GM21737 (cell line): ENCODE results near the gene ATP9A.
"Not testable (repeated sequence)": the region's sequence is repeated elsewhere in the genome, so short reads cannot be mapped to it uniquely, and the experiment has no call there.

Source experiments
- ATAC-seq: cut with Tn5 transposase; IDR thresholded peaks from one replicate; pipeline ENCODE4 v1.9.1; 2021; ENCODE audit warnings: mild to moderate bottlenecking, moderate library complexity; ENCODE audit not compliant: unreplicated experiment

ATP9A gene

GRCh38 chr20:51659491-51660050, 108.6 kb downstream of the ATP9A start:
- ATAC-seq: no peak

- no peak for ATAC-seq
These were observed 111.4 kb downstream of the ATP9A start for GRCh38 chr20:51656726-51657260.

DNA sequence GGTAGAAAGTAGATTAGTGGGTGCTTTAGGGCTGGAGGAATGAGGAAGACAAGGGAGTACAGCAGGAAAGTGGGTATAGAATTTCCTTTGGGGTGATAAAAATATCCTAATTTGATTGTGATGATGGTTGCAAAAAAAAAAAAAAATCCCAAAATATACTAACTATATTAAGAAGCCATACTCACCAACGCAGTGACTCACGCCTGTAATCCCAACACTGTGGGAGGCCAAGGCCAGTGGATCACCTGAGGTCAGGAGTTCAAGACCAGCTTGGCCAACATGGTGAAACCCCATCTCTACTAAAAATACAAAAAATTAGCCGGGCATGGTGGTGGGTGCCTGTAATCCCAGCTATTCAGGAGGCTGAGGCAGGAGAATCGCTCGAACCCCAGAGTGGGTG, 112.1 kb downstream of the ATP9A start:
- ATAC-seq: not testable (repeated sequence)

- no peak for ATAC-seq
These were observed 113.7 kb downstream of the ATP9A start for GRCh38 chr20:51654495-51654894.

DNA sequence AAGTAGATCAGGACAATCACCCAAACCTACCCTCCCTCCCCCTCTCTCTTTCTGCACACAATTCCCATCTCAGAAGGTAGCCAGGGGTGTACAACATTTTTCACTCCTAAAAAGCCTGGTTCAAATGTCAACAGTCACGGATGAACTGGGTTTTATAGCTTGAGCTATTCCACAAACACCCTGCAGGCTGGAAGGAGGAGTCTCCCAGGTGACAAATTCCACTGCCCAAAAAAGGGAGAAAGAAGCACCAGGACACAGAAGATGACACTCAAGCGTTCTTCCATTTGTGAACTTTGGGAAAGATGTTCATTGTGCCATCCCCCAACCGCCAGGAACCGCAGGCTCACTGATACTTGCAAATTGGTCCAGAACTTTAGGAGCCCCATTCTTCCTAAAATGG, 114.1 kb downstream of the ATP9A start:
- ATAC-seq: no peak

DNA sequence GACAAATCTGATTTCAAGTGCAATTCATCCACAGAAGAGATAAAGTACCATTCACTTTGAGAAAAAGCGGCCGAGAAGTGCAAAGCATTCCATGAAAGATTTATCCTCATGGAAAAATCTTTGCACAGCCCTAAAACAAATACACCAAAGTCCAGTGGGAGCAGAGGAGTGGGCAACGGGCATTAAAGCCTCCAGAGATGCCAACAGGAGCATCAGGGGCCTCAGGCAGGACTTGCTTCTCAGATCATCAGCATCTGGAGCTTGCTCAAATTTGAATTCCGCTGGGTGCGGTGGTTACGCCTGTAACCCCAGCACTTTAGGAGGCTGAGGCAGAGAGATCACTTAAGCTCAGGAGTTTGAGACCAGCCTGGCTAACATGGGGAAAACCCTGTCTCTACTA, 115.0 kb downstream of the ATP9A start:
- ATAC-seq: no peak

- no peak for ATAC-seq
These were observed 116.2 kb downstream of the ATP9A start for GRCh38 chr20:51651921-51652549.

GRCh38 chr20:51650685-51651134, 117.5 kb downstream of the ATP9A start:
- ATAC-seq: no peak

DNA sequence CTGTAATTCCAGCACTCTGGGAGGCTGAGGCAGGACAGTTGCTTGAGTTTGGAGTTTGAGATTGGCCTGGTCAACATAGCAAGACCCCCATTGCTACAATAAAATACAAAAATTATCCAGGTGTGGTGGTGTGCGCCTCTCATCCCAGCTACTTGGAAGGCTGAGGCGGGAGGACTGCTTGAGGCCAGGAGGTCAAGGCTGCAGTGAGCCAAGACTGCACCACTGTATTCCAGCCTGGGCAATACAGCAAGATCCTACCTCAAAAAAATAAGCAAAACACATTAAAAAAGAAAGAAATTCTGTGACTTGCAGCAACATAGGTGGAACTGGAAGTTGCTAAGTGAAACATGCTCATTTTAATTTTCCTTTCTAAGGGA, 119.6 kb downstream of the ATP9A start:
- ATAC-seq: no peak

DNA sequence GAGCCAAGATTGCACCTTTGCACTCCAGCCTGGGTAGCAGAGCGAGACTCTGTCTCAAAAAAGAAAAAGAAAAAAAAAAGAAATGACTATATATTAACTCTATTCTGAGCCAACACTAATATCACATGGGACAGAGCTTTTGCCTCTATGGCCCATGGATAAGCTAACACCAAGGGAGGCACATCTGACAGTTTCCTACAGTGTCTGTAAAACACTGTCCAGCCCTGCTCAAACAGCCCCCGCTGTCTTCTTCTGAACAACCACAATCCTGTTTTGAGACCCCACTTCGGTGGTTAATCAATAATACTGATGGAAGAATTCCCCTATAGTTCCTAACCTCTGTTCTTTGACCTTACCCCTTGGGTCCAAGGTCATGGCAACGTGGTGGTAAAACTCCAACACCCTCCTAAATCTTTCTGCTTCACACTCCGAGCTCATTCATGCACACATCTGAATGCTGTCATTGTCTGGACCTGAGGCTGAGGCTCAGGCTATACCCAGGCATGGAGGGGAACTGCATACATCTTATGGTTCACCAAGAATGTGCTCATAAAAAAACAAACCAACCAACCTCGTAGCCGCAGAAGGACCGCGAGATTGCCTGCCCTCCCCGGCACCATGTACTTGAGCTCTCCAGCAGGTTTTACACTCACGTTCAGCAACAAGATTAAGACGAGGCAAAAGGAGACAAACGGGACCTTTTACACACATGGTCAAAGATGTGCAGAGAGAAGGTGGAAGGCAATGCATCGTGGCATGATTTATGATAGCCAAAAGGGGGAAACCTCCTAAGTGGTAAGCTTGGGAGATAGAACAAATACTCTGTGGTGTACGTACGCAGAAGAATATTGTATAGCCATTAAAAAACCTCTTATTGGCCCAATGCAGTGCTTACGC, 120.3 kb downstream of the ATP9A start:
- no peak for ATAC-seq

DNA sequence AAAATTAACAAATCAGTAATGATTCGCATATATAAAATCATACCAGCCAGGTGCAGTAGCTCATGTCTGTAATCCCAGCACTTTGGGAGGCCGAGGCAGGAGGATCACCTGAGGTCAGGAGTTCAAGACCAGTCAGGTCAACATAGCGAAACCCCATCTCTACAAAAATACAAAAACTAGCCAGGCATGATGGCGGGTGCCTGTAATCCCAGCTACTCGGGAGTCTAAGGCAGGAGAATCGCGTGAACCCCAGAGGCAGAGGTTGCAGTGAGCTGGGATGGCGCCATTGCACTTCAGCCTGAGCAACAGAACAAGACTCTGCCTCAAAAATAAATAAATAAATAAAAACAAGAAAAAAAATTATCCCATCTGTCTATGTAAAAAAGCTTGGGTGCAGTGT, 124.4 kb downstream of the ATP9A start:
- not testable (repeated sequence) for ATAC-seq

DNA sequence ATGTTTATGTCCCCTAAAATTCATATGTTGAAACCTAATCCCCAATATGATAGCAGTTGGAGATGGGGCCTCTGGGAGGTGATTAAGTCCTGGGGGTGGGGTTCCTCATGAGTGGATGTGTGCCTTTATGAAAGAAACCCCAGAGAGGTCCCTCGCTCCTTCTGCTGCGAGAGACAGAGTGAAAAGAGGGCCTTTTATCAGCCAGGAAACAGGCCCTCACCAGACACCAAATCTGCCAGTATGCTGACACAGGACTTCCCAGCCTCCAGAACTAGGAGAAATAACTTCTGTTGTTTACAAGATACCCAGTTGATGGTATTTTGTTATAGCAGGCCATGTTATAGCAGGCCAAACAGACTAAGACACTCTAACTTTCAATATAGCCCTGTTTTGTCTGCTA, 124.8 kb downstream of the ATP9A start:
- ATAC-seq: no peak

DNA sequence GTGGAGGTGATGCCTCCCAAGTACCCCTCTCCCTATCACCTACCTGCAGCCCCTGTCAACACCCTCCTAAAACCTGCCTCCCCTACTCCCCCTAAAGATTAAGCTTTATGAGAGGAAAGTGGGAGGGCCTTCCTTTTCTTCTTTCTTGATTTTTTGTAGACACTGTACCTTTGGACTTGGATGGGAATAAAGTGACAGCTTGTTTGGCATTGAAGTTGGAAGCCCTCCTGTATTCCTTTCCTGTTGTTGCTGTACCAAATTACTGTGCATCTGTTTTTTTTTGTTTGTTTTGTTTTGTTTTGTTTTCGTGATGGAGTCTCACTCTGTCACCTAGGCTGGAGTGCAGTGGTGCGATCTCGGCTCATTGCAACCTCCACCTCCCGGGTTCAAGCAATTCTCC, 126.3 kb downstream of the ATP9A start:
- ATAC-seq: no peak

DNA sequence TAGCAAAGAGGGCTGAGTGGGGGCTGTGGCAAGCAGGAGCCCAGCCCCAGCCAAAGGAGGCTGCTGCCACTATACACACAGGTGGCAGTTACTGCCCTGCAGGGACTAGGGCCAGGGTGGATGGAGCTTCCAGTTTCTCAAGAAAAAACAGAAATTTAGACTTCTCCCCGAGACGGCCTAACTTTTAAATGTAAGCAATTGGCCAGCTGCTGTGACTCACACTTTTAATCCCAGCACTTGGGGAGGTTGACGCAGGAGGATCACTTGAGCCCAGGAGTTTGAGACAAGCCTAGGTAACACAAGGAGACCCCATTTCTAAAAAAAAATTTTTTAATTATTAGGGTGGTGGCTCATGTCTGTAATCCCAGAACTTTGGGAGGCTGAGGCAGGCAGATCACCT, 127.4 kb downstream of the ATP9A start:
- ATAC-seq: no peak

DNA sequence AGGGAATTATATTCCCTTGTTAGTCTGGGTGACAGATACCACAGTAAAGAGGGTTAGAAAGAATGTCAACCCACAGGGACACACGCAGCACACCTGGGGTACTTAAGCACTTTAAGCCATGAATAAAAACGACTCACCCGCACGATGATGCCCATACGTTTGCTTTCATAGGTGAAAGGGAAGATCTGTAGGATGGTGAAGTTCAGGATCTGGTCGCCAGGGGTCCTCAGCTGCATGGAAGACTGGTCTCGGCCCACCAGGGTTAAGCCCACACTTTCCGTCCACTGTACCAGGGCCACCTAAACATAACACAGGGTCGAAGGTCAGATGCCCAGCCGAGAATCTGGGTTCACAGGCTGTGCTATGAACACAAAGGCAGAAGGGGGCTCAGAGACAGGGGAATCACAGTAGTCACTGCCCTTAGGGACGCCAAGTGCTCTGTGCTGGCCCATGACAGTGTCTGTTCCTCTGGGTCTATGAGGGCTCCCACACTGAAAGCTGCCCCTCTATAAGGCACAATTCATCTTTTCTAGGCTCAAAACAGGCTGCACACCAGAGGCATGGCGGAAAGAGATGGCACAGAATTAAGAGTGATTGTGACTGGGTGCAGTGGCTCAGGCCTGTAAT, 128.9 kb downstream of the ATP9A start:
- no peak for ATAC-seq

DNA sequence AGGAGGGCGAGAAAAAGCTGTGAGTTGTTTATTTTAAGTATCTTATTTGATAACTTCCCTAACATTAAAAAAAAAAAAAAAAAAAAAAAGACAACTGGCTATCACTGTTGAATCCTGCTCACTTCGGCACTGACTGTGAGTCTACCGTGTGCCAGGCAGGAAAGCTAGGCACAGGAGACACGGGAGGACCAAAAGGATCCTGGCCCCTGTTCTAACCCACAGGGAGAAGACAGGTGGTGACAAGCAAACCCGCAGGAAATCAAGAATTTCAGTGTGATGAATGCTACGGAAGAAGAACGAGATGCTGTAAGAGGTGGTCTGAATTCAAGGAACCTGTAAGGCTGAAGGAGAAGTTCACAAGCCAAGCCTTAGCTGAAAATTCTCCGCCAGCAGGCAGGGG, 130.9 kb downstream of the ATP9A start:
- ATAC-seq: no peak

GRCh38 chr20:51636123-51636522, 132.1 kb downstream of the ATP9A start:
- no peak for ATAC-seq

DNA sequence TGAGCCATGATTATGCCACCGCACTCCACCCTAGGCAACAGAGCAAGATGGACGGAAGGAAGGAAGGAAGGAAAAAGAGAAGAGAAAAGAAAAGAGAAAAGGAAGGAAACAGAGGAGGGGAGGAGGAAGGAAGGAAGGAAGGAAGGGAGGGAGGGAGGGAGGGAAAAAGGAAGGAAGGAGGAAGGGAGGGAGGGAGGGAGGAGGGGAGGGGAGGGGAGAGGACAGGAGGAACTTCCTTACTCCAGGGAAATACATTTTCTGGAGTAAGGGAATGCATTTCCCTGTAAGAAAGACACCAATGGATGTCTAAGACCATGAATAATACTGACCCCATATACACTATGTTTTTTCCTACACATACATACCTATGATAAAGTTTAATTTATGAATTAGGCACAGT, 132.5 kb downstream of the ATP9A start:
- no peak for ATAC-seq

DNA sequence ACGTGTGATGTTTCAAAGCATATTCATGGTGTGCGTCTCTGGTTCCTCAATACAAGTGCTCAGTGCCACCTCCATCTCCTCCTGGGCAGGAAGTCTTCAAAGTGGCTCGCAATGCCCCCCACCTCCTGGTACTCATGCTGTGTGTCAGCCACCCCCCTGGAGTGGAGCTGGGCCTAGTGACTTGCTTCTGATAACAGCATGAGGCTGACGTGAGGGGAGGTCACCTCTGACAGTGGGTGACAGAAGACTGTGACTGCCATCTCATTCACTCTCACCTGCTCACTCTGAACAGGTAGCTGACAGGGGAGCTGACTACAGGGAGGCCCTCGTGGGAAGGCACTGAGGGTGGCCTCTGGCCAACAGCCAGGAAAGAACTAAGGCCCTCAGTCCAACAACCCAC, 133.3 kb downstream of the ATP9A start:
- ATAC-seq: no peak

DNA sequence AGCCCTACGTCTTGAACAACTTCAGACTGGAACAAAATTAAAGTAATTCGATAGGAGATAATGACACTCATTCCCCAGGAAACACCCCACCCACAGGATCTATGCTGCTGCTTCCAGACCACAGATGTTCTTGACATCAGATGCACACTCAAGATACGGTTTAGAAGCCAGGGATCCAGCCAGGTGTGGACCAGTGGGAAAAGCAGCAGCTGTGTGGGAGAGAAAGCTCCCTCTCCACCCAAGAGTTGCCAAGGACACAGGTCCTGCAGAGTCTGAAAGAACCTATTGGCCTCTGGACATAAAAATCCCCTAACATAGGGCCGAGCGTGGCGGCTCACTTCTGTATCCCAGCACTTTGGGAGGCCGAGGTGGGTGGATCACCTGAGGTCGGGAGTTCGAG, 133.9 kb downstream of the ATP9A start:
- no peak for ATAC-seq

GRCh38 chr20:51633430-51633829, 134.8 kb downstream of the ATP9A start:
- ATAC-seq: no peak
